NCI-H2227 (cell line): Measurements from ENCODE around the gene NCBP2.

Experiments used
- DNase-seq: peaks from one replicate; lab custom pipeline; 2025; ENCODE audit not compliant: unreplicated experiment; lab: John Stamatoyannopoulos, UW

The NCBP2 gene

GRCh38 chr3:196942226-196942914 is at the start of gene NCBP2:
TSS of gene NCBP2 (minus strand) at chr3:196942528. CDS start at chr3:196942503, 25 bp downstream.
- peak; percentile 99 for DNase-seq

- DNase-seq: no peak
These were observed 49.5 kb upstream of the NCBP2 start for GRCh38 chr3:196991581-196992460.

GRCh38 chr3:196990601-196991007 is 48.3 kb upstream of the NCBP2 start:
- DNase-seq: no peak

GRCh38 chr3:196989721-196990262 is 47.5 kb upstream of the NCBP2 start:
- DNase-seq: no peak

- DNase-seq: no peak
These were observed 46.1 kb upstream of the NCBP2 start for GRCh38 chr3:196988241-196989029.

- DNase-seq: no peak
These were observed 44.7 kb upstream of the NCBP2 start for GRCh38 chr3:196987022-196987421.

GRCh38 chr3:196985954-196986885 is 43.9 kb upstream of the NCBP2 start:
- no peak for DNase-seq

- DNase-seq: no peak
These were observed 43.0 kb upstream of the NCBP2 start for GRCh38 chr3:196985298-196985697.

GRCh38 chr3:196983186-196983585 is 40.9 kb upstream of the NCBP2 start:
- no peak for DNase-seq

GRCh38 chr3:196981657-196982056 is 39.3 kb upstream of the NCBP2 start:
- DNase-seq: no peak

GRCh38 chr3:196979545-196979944 is 37.2 kb upstream of the NCBP2 start:
- DNase-seq: no peak

GRCh38 chr3:196976941-196977340 is 34.6 kb upstream of the NCBP2 start:
- DNase-seq: no peak

- no peak for DNase-seq
These were observed 33.0 kb upstream of the NCBP2 start for GRCh38 chr3:196975349-196975748.

GRCh38 chr3:196974661-196975060 is 32.3 kb upstream of the NCBP2 start:
- DNase-seq: no peak

- no peak for DNase-seq
These were observed 28.9 kb upstream of the NCBP2 start for GRCh38 chr3:196971094-196971698.

- no peak for DNase-seq
These were observed 28.3 kb upstream of the NCBP2 start for GRCh38 chr3:196970547-196971093.

- peak; percentile 68 for DNase-seq
These were observed 27.6 kb upstream of the NCBP2 start for GRCh38 chr3:196969660-196970546.

- peak; percentile 37 for DNase-seq
These were observed 26.9 kb upstream of the NCBP2 start for GRCh38 chr3:196969134-196969659.
